IgD-negative memory B cell (primary cell): ENCODE data around the gene BICD1. TPM values are rescaled to one million over a fixed set of nuclear protein-coding genes. Genes with fewer than 3 reads are reported as not detected.
"Not testable (repeated sequence)": the region's sequence is repeated elsewhere in the genome, so short reads cannot be mapped to it uniquely, and the experiment has no call there.

ENCODE experiments used
- H3K27ac Mint-ChIP-seq, 3 donors: one replicate each; pipeline ENCODE4 v1.8.0; 2020 to 2022; ENCODE audit warnings: mild to moderate bottlenecking in 3 of 3, mixed read lengths in 3 of 3, moderate library complexity in 1 of 3
- H3K27me3 Mint-ChIP-seq: one replicate; pipeline ENCODE4 v1.8.0; 2021; ENCODE audit warnings: mixed read lengths
- H3K36me3 Mint-ChIP-seq: one replicate; pipeline ENCODE4 v1.8.0; 2020; ENCODE audit warnings: mild to moderate bottlenecking, mixed read lengths
- H3K4me1 Mint-ChIP-seq, 3 donors: one replicate each; pipeline ENCODE4 v1.8.0; 2020 to 2022; ENCODE audit warnings: mixed read lengths in 3 of 3, mild to moderate bottlenecking in 1 of 3
- H3K4me3 Mint-ChIP-seq, 4 donors: one replicate each; pipeline ENCODE4 v1.8.0; 2020 to 2022; ENCODE audit warnings: mild to moderate bottlenecking in 4 of 4, mixed read lengths in 4 of 4, moderate library complexity in 3 of 4
- H3K9me3 Mint-ChIP-seq, 3 donors: one replicate each; pipeline ENCODE4 v1.8.0; 2020 to 2021; ENCODE audit warnings: mixed read lengths in 3 of 3, mild to moderate bottlenecking in 1 of 3
- polyA plus RNA-seq: library from polyadenylated mRNA; unstranded; fragments of 300-500 nt; fragmentation: Illumina TruSeq; gene quantifications from one replicate; pipeline ENCODE4 v1.2.3, GENCODE V29; 2021

BICD1 gene
- polyA plus RNA-seq, 1 donor from 2014 or later, result 19.9 TPM

GRCh38 chr12:32087306-32087705, 19.3 kb upstream of the BICD1 start:
- H3K27ac Mint-ChIP-seq, result no peak overlapping the region
- H3K4me1 Mint-ChIP-seq, result no peaks in the 10 kb centered on the region
- H3K27me3 Mint-ChIP-seq, result no peaks in the 10 kb centered on the region
- H3K9me3 Mint-ChIP-seq, result no peaks in the 10 kb centered on the region
- no peak overlapping the region for H3K4me3 Mint-ChIP-seq
- H3K36me3 Mint-ChIP-seq, result peaks cover 2% of the 10 kb centered on the region

GRCh38 chr12:32089156-32089555, 17.5 kb upstream of the BICD1 start:
- Mint-ChIP-seq H3K4me1 (no peaks in the 10 kb centered on the region), H3K27me3 (no peaks in the 10 kb centered on the region), H3K27ac (no peak overlapping the region), H3K36me3 (peaks cover 1% of the 10 kb centered on the region), H3K9me3 (no peaks in the 10 kb centered on the region), H3K4me3 (no peak overlapping the region)

- no peak overlapping the region for H3K4me3 Mint-ChIP-seq
- H3K4me1 Mint-ChIP-seq, result no peaks in the 10 kb centered on the region
- no peaks in the 10 kb centered on the region for H3K36me3 Mint-ChIP-seq
- H3K9me3 Mint-ChIP-seq, result no peaks in the 10 kb centered on the region
- peak overlapping the region in 1 of 3 donors; percentile 47 for H3K27ac Mint-ChIP-seq
- no peaks in the 10 kb centered on the region for H3K27me3 Mint-ChIP-seq
Observed at GRCh38 chr12:32089586-32089985, 17.1 kb upstream of the BICD1 start.

- Mint-ChIP-seq H3K9me3 (no peaks in the 10 kb centered on the region), H3K27me3 (no peaks in the 10 kb centered on the region), H3K4me1 (no peaks in the 10 kb centered on the region), H3K4me3 (no peak overlapping the region), H3K36me3 (peaks cover 2% of the 10 kb centered on the region), H3K27ac (no peak overlapping the region)
Observed at GRCh38 chr12:32091696-32092095, 15.0 kb upstream of the BICD1 start.

- peaks cover 3% of the 10 kb centered on the region for H3K36me3 Mint-ChIP-seq
- no peaks in the 10 kb centered on the region for H3K9me3 Mint-ChIP-seq
Observed at GRCh38 chr12:32098112-32098511, 8.5 kb upstream of the BICD1 start.

GRCh38 chr12:32099275-32099674, 7.4 kb upstream of the BICD1 start:
- H3K27ac Mint-ChIP-seq, H3K36me3 Mint-ChIP-seq, H3K4me3 Mint-ChIP-seq, H3K9me3 Mint-ChIP-seq, H3K4me1 Mint-ChIP-seq, H3K27me3 Mint-ChIP-seq: not testable (repeated sequence)

More at GRCh38 chr12:32098112-32098511, 8.5 kb upstream of the BICD1 start:
- H3K27ac Mint-ChIP-seq, result no peak overlapping the region
- no peaks in the 10 kb centered on the region for H3K27me3 Mint-ChIP-seq
- H3K4me1 Mint-ChIP-seq, result peaks cover 0 to 1% (median 0%) of the 10 kb centered on the region in 3 donors
- no peak overlapping the region for H3K4me3 Mint-ChIP-seq

GRCh38 chr12:32100361-32100760, 6.3 kb upstream of the BICD1 start:
- peaks cover 0 to 3% (median 0%) of the 10 kb centered on the region in 3 donors for H3K4me1 Mint-ChIP-seq
- no peaks in the 10 kb centered on the region for H3K9me3 Mint-ChIP-seq
- no peak overlapping the region for H3K4me3 Mint-ChIP-seq
- no peaks in the 10 kb centered on the region for H3K27me3 Mint-ChIP-seq
- no peak overlapping the region for H3K27ac Mint-ChIP-seq
- peaks cover 1% of the 10 kb centered on the region for H3K36me3 Mint-ChIP-seq

GRCh38 chr12:32100888-32101287, 5.8 kb upstream of the BICD1 start:
- Mint-ChIP-seq H3K27ac (no peak overlapping the region), H3K4me1 (peaks cover under 1 to 6% (median 3%) of the 10 kb centered on the region in 3 donors), H3K36me3 (peaks cover 1% of the 10 kb centered on the region), H3K4me3 (no peak overlapping the region), H3K9me3 (no peaks in the 10 kb centered on the region), H3K27me3 (no peaks in the 10 kb centered on the region)

- Mint-ChIP-seq H3K27ac (no peak overlapping the region), H3K36me3 (peaks cover 1% of the 10 kb centered on the region), H3K4me3 (no peak overlapping the region), H3K4me1 (peaks cover 4 to 8% (median 6%) of the 10 kb centered on the region in 3 donors), H3K27me3 (no peaks in the 10 kb centered on the region), H3K9me3 (no peaks in the 10 kb centered on the region)
Observed at GRCh38 chr12:32102234-32102633, 4.4 kb upstream of the BICD1 start.

GRCh38 chr12:32104572-32105355, 1.9 kb upstream of the BICD1 start:
- peak overlapping the region in 3 of 4 donors; percentile 40 to 64 (median 61) for H3K4me3 Mint-ChIP-seq
- peaks cover 18 to 21% (median 20%) of the 10 kb centered on the region in 3 donors for H3K4me1 Mint-ChIP-seq
- peaks cover 3% of the 10 kb centered on the region for H3K36me3 Mint-ChIP-seq
- peak overlapping the region in 1 of 3 donors; percentile 25 for H3K27ac Mint-ChIP-seq
- no peaks in the 10 kb centered on the region for H3K27me3 Mint-ChIP-seq
- H3K9me3 Mint-ChIP-seq, result no peaks in the 10 kb centered on the region

- Mint-ChIP-seq H3K36me3 (peaks cover 3% of the 10 kb centered on the region), H3K27ac (peak overlapping the region; percentile 6 to 64 (median 7)), H3K4me1 (peaks cover 21 to 25% (median 25%) of the 10 kb centered on the region in 3 donors), H3K9me3 (no peaks in the 10 kb centered on the region), H3K27me3 (no peaks in the 10 kb centered on the region), H3K4me3 (peak overlapping the region; percentile 86 to 94 (median 92))
Observed at GRCh38 chr12:32105986-32106516, 596 bp upstream of the BICD1 start.

- Mint-ChIP-seq H3K4me3 (peak overlapping the region; percentile 86 to 100 (median 95)), H3K4me1 (peaks cover 21 to 26% (median 25%) of the 10 kb centered on the region in 3 donors), H3K36me3 (peaks cover 5% of the 10 kb centered on the region), H3K27ac (peak overlapping the region; percentile 47 to 99 (median 90)), H3K9me3 (no peaks in the 10 kb centered on the region), H3K27me3 (no peaks in the 10 kb centered on the region)
Observed at GRCh38 chr12:32107359-32108267, 966 bp downstream of the BICD1 start.

- Mint-ChIP-seq H3K9me3 (no peaks in the 10 kb centered on the region), H3K4me3 (peak overlapping the region; percentile 48 to 93 (median 84)), H3K27me3 (no peaks in the 10 kb centered on the region), H3K4me1 (peaks cover 25 to 29% (median 25%) of the 10 kb centered on the region in 3 donors), H3K36me3 (peaks cover 3% of the 10 kb centered on the region), H3K27ac (peak overlapping the region in 2 of 3 donors; percentile 44 to 63)
Observed at GRCh38 chr12:32108787-32109186, 2.1 kb downstream of the BICD1 start.

GRCh38 chr12:32110417-32110816, 3.8 kb downstream of the BICD1 start:
- Mint-ChIP-seq H3K9me3 (no peaks in the 10 kb centered on the region), H3K27me3 (no peaks in the 10 kb centered on the region), H3K36me3 (peaks cover 3% of the 10 kb centered on the region), H3K27ac (no peak overlapping the region), H3K4me3 (peak overlapping the region in 2 of 4 donors; percentile 51 to 55), H3K4me1 (peaks cover 27 to 31% (median 30%) of the 10 kb centered on the region in 3 donors)

- Mint-ChIP-seq H3K4me3 (no peak overlapping the region), H3K27ac (no peak overlapping the region), H3K9me3 (no peaks in the 10 kb centered on the region), H3K4me1 (peaks cover 25 to 35% (median 27%) of the 10 kb centered on the region in 3 donors), H3K27me3 (no peaks in the 10 kb centered on the region), H3K36me3 (peaks cover 3% of the 10 kb centered on the region)
Observed at GRCh38 chr12:32110942-32111341, 4.3 kb downstream of the BICD1 start.
